Gastroesophageal sphincter (tissue), 4 donors: Measurements from ENCODE around the gene FBXO47. TPM values are rescaled to one million over a fixed set of nuclear protein-coding genes. Genes with fewer than 3 reads are reported as not detected.

Experiments used
- ATAC-seq: fragments of 150-250 bp; one replicate; pipeline ENCODE4 v1.9.1; 2016; ENCODE audit warnings: mild to moderate bottlenecking, moderate library complexity
- H3K27ac ChIP-seq, 4 donors: fragments of 200-600 bp; sonication (generic) in 3 of 4; 1 replicate in 3 of 4; 2 replicates in 1 of 4; pipeline ENCODE4 v1.5.1; 2016 to 2019
- H3K27me3 ChIP-seq: fragments of 200-600 bp; sonication (generic); one replicate; pipeline ENCODE4 v1.5.1; 2019
- H3K36me3 ChIP-seq, 2 donors: fragments of 200-600 bp; sonication (generic); one replicate each; pipeline ENCODE4 v1.5.1; 2019; ENCODE audit warnings: control low read depth in 1 of 2
- H3K4me1 ChIP-seq, 3 donors: fragments of 200-600 bp; sonication (generic); 1 replicate in 2 of 3; 2 replicates in 1 of 3; pipeline ENCODE4 v1.5.1; 2016 to 2019; ENCODE audit warnings: control low read depth in 2 of 3
- H3K4me3 ChIP-seq, 2 donors: fragments of 200-600 bp; sonication (generic); one replicate each; pipeline ENCODE4 v1.5.1; 2019; ENCODE audit warnings: mild to moderate bottlenecking in 1 of 2, moderate library complexity in 1 of 2
- H3K9me3 ChIP-seq, 3 donors: fragments of 200-600 bp; sonication (generic); one replicate each; pipeline ENCODE4 v1.5.1; 2017 to 2019; ENCODE audit warnings: control low read depth in 2 of 3
- CTCF ChIP-seq, 4 experiments: fragments of 200-600 bp in 2 of 4; fragments of 450-650 bp in 2 of 4; sonication (generic) in 1 of 4; IDR thresholded peaks; one replicate each; pipeline ENCODE4 v1.5.1; 2017 to 2019; ENCODE audit warnings: antibody characterized with exemption in 4 of 4, mild to moderate bottlenecking in 2 of 4, moderate library complexity in 2 of 4
- EP300 ChIP-seq: sonication (generic); formaldehyde crosslinking; IDR thresholded peaks from one replicate; pipeline ENCODE4 v1.6.1; 2017; ENCODE audit warnings: antibody characterized with exemption, mild to moderate bottlenecking
- POLR2A ChIP-seq, 2 donors: fragments of 450-650 bp; IDR thresholded peaks; one replicate each; pipeline ENCODE4 v1.6.1; 2017; ENCODE audit warnings: antibody characterized with exemption in 2 of 2, mild to moderate bottlenecking in 2 of 2, moderate library complexity in 1 of 2
- POLR2AphosphoS5 ChIP-seq: sonication (generic); formaldehyde crosslinking; IDR thresholded peaks from one replicate; pipeline ENCODE4 v1.6.1; 2017; ENCODE audit warnings: antibody characterized with exemption
- WGBS, 2 donors: methylation state at CpG; one replicate each; pipeline ENCODE4 v1.1.5; 2018; ENCODE audit warnings: low coverage in 1 of 2; 5-methylcytosine and 5-hydroxymethylcytosine counted together
- small RNA-seq, 4 donors: library from RNA; depleted of rRNA; stranded (forward); fragments of <200 nt; gene quantifications; one replicate each; pipeline ENCODE3, GENCODE V24; 2016
- total RNA-seq, 4 donors: library from RNA; depleted of rRNA; stranded (reverse); fragments of >200 nt; gene quantifications; one replicate each; pipeline ENCODE4 v1.1.0, GENCODE V29; 2016

The FBXO47 gene
- total RNA-seq, 4 donors from 2014 or later: 0.25 TPM; not detected in 3

- H3K27me3 ChIP-seq: no peaks in the 10 kb centered on the region
- ATAC-seq: no peak
- peak overlapping the region in 2 of 4 donors; percentile 3 to 19 for H3K27ac ChIP-seq
- no peak for TF ChIP-seq POLR2A (IDR thresholded peaks at IDR 0.05)
- TF ChIP-seq CTCF (IDR thresholded peaks at IDR 0.05): no peak
- TF ChIP-seq POLR2AphosphoS5: no peak
- no peak for TF ChIP-seq EP300
- H3K36me3 ChIP-seq: peaks cover 0 to 64% of the 10 kb centered on the region in 2 donors
- H3K9me3 ChIP-seq: no peaks in the 10 kb centered on the region
- WGBS, 2 donors: 83% methylated on average over 3 of the region's 8 CpGs; no CpG with 5 or more reads in 1 of the 2 donors
- peaks cover 0 to 84% (median 33%) of the 10 kb centered on the region in 3 donors for H3K4me1 ChIP-seq
- H3K4me3 ChIP-seq: no peak overlapping the region
These were observed 76.8 kb downstream of the FBXO47 start for GRCh38 chr17:38890410-38890746.

GRCh38 chr17:38889745-38890409, 77.3 kb downstream of the FBXO47 start:
- no peak for TF ChIP-seq EP300
- no peak for TF ChIP-seq POLR2AphosphoS5
- TF ChIP-seq POLR2A (IDR thresholded peaks at IDR 0.05): no peak
- TF ChIP-seq CTCF (IDR thresholded peaks at IDR 0.05): no peak
- Histone ChIP-seq H3K27ac (peak overlapping the region in 2 of 4 donors; percentile 3 to 19), H3K4me3 (no peak overlapping the region), H3K4me1 (peaks cover 0 to 84% (median 38%) of the 10 kb centered on the region in 3 donors), H3K36me3 (peaks cover 0 to 64% of the 10 kb centered on the region in 2 donors), H3K27me3 (no peaks in the 10 kb centered on the region), H3K9me3 (no peaks in the 10 kb centered on the region)
- ATAC-seq: no peak
- 56 to 81% methylated on average over 2 to 6 of the region's 12 CpGs for WGBS, 2 donors

- no peak for TF ChIP-seq EP300
- whole genome bisulfite sequencing, 2 donors: 81 to 100% methylated on average over 2 to 5 of the region's 9 CpGs
- H3K36me3 ChIP-seq: peaks cover 0 to 57% of the 10 kb centered on the region in 2 donors
- no peaks in the 10 kb centered on the region for H3K27me3 ChIP-seq
- H3K27ac ChIP-seq: no peak overlapping the region
- no peaks in the 10 kb centered on the region for H3K9me3 ChIP-seq
- no peak for ATAC-seq
- peaks cover 0 to 84% (median 43%) of the 10 kb centered on the region in 3 donors for H3K4me1 ChIP-seq
- no peak overlapping the region for H3K4me3 ChIP-seq
These were observed 78.4 kb downstream of the FBXO47 start for GRCh38 chr17:38888842-38889241.

- Histone ChIP-seq H3K4me3 (no peak overlapping the region), H3K4me1 (peaks cover 0 to 84% (median 51%) of the 10 kb centered on the region in 3 donors), H3K27ac (peak overlapping the region in 2 of 4 donors; percentile 51 to 72), H3K36me3 (peaks cover 0 to 50% of the 10 kb centered on the region in 2 donors), H3K27me3 (no peaks in the 10 kb centered on the region), H3K9me3 (no peaks in the 10 kb centered on the region)
- WGBS, 2 donors: 48 to 100% methylated on average over 3 to 7 of the region's 8 CpGs
- ATAC-seq: no peak
- TF ChIP-seq CTCF (IDR thresholded peaks at IDR 0.05): no peak
- no peak for TF ChIP-seq POLR2AphosphoS5
- TF ChIP-seq EP300: no peak
These were observed 80.6 kb downstream of the FBXO47 start for GRCh38 chr17:38886643-38887010.

Small RNAs within 50 kb of the gene (small RNA-seq; reads per million reads assigned to genes)
- 0 reads per million in 4 donors for gene MIR6779

Other genes starting within 250 kb of the FBXO47 start
- 10 to 100 TPM in 2 of 4 donors, 1 to 10 TPM in 2; 8.5 to 14.9 (median 11.1) TPM for gene CISD3, start 237.1 kb downstream of the FBXO47 start, total RNA-seq
- 10 to 100 TPM in 1 of 4 donors, 1 to 10 TPM in 3; 6.4 to 13.0 (median 9.7) TPM for gene PCGF2, start 219.1 kb downstream of the FBXO47 start, total RNA-seq
- 100 to 1,000 TPM; 107 to 123 (median 117) TPM for gene PSMB3, start 214.7 kb downstream of the FBXO47 start, total RNA-seq
- gene PIP4K2B, start 167.8 kb downstream of the FBXO47 start, total RNA-seq: 10 to 100 TPM; 43.9 to 80.3 (median 62.1) TPM
- 10 to 100 TPM; 13.6 to 35.0 (median 23.3) TPM for gene CWC25, start 142.1 kb downstream of the FBXO47 start, total RNA-seq
- gene RPL23, start 113.7 kb downstream of the FBXO47 start, total RNA-seq: 1,000 to 10,000 TPM in 3 of 4 donors, 100 to 1,000 TPM in 1; 755 to 2,040 (median 1,511) TPM
- gene LASP1, start 97.3 kb downstream of the FBXO47 start, total RNA-seq: 10 to 100 TPM; 33.5 to 88.9 (median 73.6) TPM
- gene PLXDC1, start 184.2 kb upstream of the FBXO47 start, total RNA-seq: 10 to 100 TPM in 3 of 4 donors, 1 to 10 TPM in 1; 5.5 to 21.6 (median 17.4) TPM
- not detected for gene ARL5C, start 198.8 kb upstream of the FBXO47 start, total RNA-seq
- gene CACNB1, start 230.3 kb upstream of the FBXO47 start, total RNA-seq: 1 to 10 TPM; 3.6 to 7.9 (median 5.9) TPM
- 1,000 to 10,000 TPM; 1,562 to 3,160 (median 2,477) TPM for gene RPL19, start 232.9 kb upstream of the FBXO47 start, total RNA-seq